Measurements from ENCODE around the gene CD300LF. TPM values are rescaled to one million over a fixed set of nuclear protein-coding genes. Genes with fewer than 3 reads are reported as not detected.

CD300LF gene
- total RNA-seq, 3 donors from 2014 or later, result not detected

DNA sequence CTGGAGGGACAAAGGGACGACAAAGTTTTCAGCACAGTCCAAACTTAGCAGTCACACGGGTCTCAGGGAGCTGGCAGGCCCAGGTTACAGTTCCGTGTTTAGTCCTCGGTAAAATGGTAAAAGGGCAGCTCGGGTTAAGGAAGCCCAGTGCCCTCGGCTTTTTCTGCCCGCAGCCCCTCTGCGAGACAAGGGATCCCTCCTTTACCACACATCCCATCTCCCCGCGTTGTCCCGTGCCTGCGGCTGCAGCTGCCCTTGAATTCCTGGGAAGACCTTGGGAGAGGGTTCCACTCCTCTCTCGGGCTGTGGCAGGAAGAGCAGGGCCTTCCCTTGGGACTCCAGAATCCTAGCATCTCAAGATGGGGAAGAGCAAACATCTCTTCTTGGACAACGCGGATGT lies 17.1 kb upstream of the CD300LF start:
- DNase-seq (no peak), ATAC-seq (no peak)
- no peaks in the 10 kb centered on the region for H3K27me3 Mint-ChIP-seq (ENCODE audit: low read depth)
- no peaks in the 10 kb centered on the region for H3K36me3 Mint-ChIP-seq (ENCODE audit: insufficient read depth)
- peaks cover 17% of the 10 kb centered on the region for H3K4me1 Mint-ChIP-seq (ENCODE audit: low read depth)
- no peak overlapping the region for H3K4me3 Mint-ChIP-seq
- no peaks in the 10 kb centered on the region for H3K9me3 Mint-ChIP-seq

DNA sequence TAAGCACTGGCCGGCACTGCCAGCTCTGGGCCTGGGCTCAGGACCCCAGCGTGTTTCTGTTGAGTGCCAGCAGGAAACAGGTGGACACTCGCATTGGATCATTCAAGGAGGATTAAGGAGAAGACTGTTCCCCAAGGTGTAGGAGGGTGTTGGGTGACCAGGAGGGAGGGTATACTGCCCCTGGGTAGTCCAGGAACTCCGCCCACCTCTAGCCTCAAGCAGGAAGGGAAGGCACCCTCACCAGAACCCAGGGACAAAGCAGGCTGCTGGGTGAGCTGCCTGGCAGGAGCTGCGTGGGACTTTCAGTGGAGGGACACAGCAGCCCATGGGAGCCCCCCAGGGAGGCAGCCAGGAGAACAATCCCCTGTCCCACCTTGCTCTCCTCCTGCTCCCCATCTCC lies 16.6 kb upstream of the CD300LF start:
- DNase-seq (no peak), ATAC-seq (no peak)
- Mint-ChIP-seq H3K4me3 (no peak overlapping the region), H3K27me3 (ENCODE audit: low read depth) (no peaks in the 10 kb centered on the region), H3K9me3 (no peaks in the 10 kb centered on the region), H3K36me3 (ENCODE audit: insufficient read depth) (no peaks in the 10 kb centered on the region), H3K4me1 (ENCODE audit: low read depth) (peaks cover 17% of the 10 kb centered on the region)

DNA sequence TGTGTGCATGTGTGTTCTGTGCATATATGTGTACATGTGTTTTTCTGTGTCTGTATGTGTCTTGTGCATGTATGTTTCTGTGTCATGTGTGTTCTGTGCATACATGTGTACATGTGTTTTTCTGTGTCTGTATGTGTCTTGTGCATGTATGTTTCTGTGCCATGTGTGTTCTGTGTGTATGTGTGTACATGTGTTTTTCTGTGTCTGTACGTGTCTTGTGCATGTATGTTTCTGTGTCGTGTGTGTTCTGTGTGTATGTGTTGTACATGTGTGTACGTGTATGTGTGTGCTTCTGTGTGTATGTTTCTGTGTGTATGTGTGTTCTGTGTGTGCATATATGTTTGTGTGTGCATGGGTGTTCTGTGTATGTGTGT lies 16.0 kb upstream of the CD300LF start:
- no peaks in the 10 kb centered on the region for H3K27me3 Mint-ChIP-seq (ENCODE audit: low read depth)
- no peaks in the 10 kb centered on the region for H3K9me3 Mint-ChIP-seq
- H3K4me3 Mint-ChIP-seq, result no peak overlapping the region
- no peaks in the 10 kb centered on the region for H3K36me3 Mint-ChIP-seq (ENCODE audit: insufficient read depth)
- ATAC-seq (no peak), DNase-seq (no peak)
- peaks cover 17% of the 10 kb centered on the region for H3K4me1 Mint-ChIP-seq (ENCODE audit: low read depth)

DNA sequence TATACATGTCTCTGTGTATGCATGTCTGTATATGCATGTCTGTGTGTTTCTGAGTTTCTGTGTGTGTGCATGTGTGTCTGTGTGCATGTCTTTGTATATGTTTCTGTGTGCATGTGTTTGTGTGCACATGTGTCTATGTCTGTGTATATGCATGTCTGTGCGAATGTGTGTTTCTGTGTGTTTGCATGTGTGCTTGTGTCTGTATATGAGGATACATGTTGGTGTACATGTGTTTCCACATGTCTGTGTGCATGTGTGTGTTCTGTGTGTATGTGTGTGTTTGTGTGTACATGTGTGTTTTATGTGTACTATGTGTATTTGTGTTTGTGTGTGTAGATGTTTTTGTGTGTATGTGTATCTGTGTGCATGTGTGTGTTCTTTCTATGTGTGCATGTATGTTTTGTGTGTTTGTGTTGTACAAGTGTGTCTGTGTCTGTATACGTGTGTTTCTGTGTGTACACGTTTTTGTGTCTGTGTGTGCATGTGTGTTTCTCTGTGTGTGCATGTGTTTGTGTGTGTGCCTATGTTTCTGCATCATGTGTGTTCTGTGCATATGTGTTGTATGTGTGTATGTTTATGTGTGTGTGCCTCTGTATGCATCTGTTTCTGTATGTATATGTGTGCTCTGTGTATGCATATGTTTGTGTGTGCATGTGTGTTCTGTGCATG lies 15.4 kb upstream of the CD300LF start:
- H3K36me3 Mint-ChIP-seq (ENCODE audit: insufficient read depth), result no peaks in the 10 kb centered on the region
- H3K4me1 Mint-ChIP-seq (ENCODE audit: low read depth), result peaks cover 17% of the 10 kb centered on the region
- H3K9me3 Mint-ChIP-seq, result no peaks in the 10 kb centered on the region
- H3K4me3 Mint-ChIP-seq, result no peak overlapping the region
- ATAC-seq, result no peak
- DNase-seq, result no peak
- H3K27me3 Mint-ChIP-seq (ENCODE audit: low read depth), result no peaks in the 10 kb centered on the region

DNA sequence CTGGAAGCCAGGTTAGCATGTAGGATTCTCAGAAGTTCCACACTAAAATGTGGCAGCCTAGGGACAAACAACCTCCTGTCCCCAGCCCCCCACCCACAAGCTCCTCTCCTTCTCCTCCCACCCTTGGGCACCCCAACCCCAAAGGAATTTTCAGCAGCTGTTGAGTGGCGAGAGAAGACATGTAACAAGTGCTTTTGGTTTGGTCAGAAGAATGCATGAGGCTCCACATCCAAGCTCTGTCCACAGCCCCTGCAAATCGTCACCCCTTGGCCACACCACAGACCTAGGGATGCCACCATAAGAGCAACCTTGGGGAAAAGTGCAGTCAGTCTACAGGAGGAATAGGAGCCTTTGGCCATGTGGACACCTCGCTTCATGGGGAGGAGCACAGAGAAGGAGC lies 12.4 kb upstream of the CD300LF start:
- DNase-seq (no peak), ATAC-seq (no peak)
- no peaks in the 10 kb centered on the region for H3K36me3 Mint-ChIP-seq (ENCODE audit: insufficient read depth)
- no peaks in the 10 kb centered on the region for H3K9me3 Mint-ChIP-seq
- no peaks in the 10 kb centered on the region for H3K27me3 Mint-ChIP-seq (ENCODE audit: low read depth)
- H3K4me1 Mint-ChIP-seq (ENCODE audit: low read depth), result peaks cover 2% of the 10 kb centered on the region
- H3K4me3 Mint-ChIP-seq, result no peak overlapping the region

DNA sequence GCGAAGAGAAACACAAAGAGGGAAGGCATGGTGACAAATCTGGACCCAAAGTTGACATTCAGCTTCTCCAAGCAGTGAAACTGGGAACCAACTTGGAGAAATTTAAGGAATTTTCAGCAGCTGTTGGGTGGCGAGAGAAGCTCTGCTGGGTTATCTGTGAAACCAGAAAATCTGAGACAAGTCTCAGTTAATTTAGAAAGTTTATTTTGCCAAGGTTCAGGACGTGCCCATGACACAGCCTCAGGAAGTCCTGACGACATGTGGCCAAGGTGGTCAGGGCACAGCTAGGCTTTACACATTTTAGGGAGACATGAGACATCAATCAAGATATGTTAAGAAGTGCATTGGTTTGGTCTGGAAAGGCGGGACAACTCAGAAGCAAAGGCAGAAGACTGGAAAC lies 11.2 kb upstream of the CD300LF start:
- Mint-ChIP-seq H3K36me3 (ENCODE audit: insufficient read depth) (no peaks in the 10 kb centered on the region), H3K9me3 (no peaks in the 10 kb centered on the region), H3K27me3 (ENCODE audit: low read depth) (no peaks in the 10 kb centered on the region), H3K4me3 (no peak overlapping the region), H3K4me1 (ENCODE audit: low read depth) (no peaks in the 10 kb centered on the region)
- ATAC-seq (no peak), DNase-seq (no peak)

DNA sequence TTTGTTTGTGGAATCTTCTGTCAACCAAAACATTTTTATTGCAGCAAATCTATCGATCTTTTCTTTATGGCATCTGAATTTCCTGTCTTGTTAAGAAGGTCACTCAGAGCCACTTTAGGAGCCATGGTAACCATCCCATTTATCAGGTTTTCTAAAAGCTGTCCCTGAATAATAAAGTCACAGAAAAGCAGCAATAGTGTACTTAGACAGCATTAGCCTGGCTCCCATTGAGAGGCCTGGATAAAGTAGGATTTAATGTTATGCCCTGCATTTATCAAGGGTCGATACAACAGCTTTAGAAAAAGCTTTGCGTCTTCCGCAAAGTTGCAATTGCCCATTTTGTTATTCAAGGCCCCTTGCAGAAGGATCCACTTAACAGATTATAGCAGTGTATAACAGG lies 10.1 kb upstream of the CD300LF start:
- H3K4me1 Mint-ChIP-seq (ENCODE audit: low read depth), result no peaks in the 10 kb centered on the region
- no peaks in the 10 kb centered on the region for H3K27me3 Mint-ChIP-seq (ENCODE audit: low read depth)
- DNase-seq (no peak), ATAC-seq (no peak)
- H3K4me3 Mint-ChIP-seq, result no peak overlapping the region
- no peaks in the 10 kb centered on the region for H3K36me3 Mint-ChIP-seq (ENCODE audit: insufficient read depth)
- H3K9me3 Mint-ChIP-seq, result no peaks in the 10 kb centered on the region

DNA sequence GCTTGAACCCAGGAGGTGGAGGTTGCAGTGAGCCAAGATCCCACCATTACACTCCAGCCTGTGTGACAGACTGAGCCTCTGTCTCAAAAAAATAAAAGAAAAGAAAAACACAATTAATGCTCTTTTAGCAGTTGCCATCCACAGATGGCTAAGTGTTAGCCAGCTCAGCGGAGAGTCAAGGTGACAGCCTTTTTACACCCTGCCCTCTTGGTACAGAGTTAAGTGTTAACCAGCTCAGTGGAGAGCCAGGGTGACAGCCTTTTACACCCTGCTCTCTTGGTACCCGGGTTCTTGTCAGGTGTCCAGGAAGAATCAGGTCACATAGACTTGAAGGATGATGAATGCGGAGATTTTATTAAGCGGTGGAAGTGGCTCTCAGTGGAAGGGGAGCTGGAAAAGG lies 7.8 kb upstream of the CD300LF start:
- Mint-ChIP-seq H3K36me3 (ENCODE audit: insufficient read depth) (no peaks in the 10 kb centered on the region), H3K9me3 (no peaks in the 10 kb centered on the region), H3K4me3 (no peak overlapping the region), H3K27me3 (ENCODE audit: low read depth) (no peaks in the 10 kb centered on the region), H3K4me1 (ENCODE audit: low read depth) (no peaks in the 10 kb centered on the region)
- ATAC-seq, result no peak
- DNase-seq, result no peak

DNA sequence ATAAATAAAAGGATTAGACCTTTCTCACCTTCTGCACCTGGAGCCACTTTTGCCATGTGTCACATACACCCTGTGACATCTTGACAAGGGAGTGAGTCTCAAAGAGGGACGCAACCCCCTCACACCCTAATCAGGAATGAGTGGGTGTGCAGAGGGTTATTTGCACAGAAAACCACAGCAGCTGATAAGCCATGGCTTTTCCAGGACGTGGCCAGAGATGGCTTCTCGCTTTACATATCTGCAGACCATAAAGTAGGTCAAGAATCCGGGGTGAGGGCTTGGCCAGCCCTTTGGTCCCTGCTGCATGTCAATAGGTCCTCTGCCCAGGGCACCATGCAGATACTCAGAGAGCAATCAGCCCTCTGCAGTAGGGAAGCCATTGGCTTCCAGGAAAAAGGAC lies 2.4 kb upstream of the CD300LF start:
- no peak overlapping the region for H3K4me3 Mint-ChIP-seq
- H3K4me1 Mint-ChIP-seq (ENCODE audit: low read depth), result peaks cover 7% of the 10 kb centered on the region
- no peak for ATAC-seq
- peaks cover 4% of the 10 kb centered on the region for H3K27me3 Mint-ChIP-seq (ENCODE audit: low read depth)
- DNase-seq, result no peak
- H3K36me3 Mint-ChIP-seq (ENCODE audit: insufficient read depth), result no peaks in the 10 kb centered on the region
- no peaks in the 10 kb centered on the region for H3K9me3 Mint-ChIP-seq

DNA sequence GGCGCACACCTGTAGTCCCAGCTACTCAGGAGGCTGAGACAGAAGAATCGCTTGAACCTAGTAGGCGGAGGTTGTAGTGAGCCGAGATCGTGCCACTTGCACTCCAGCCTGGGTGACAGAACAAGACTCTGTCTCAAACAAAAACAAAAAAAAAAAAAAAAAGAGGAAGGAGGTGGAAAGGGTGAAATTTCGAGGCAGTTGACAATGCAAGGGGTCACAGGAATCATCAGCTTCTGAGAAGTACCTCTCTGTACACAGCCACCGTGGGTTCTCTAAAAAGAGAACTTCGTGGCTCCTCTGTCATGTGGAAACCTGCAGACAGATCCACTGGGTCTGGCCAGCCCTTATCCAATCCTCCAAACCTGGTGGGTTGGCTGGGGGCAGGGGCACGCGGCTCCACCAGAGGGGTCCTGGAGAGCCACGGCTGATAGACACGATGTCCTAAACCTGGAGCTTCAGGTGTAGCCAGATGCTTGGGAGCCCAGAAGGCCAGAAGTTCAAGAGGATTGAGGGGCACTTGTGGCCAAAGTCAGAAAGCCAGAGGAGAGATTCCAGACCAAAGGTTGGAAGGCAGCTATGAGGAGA lies 540 bp upstream of the CD300LF start:
- Mint-ChIP-seq H3K36me3 (ENCODE audit: insufficient read depth) (no peaks in the 10 kb centered on the region), H3K27me3 (ENCODE audit: low read depth) (peaks cover 4% of the 10 kb centered on the region), H3K4me3 (no peak overlapping the region), H3K4me1 (ENCODE audit: low read depth) (peaks cover 7% of the 10 kb centered on the region), H3K9me3 (no peaks in the 10 kb centered on the region)
- no peak for DNase-seq
- no peak for ATAC-seq

DNA sequence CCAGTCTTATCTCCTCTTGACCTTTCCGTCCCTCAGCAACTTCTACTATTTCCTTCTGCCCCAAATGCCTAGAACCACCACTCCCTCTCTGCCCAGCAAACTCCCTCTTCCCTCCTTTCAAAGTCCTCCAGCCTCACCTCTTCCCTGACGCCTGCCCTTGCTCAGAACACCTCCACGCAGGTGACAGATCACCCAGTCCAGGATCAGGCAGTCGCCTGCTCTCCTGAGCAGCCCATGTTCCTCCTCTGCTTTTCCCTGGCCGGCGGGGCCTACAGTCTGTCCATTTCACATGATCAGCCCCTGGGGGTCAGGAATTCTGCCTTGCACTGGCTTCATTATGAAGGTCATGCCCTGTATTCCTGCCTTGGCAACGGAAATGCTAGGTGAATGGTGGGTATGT lies 422 bp downstream of the CD300LF start:
- Mint-ChIP-seq H3K4me1 (ENCODE audit: low read depth) (peaks cover 7% of the 10 kb centered on the region), H3K36me3 (ENCODE audit: insufficient read depth) (no peaks in the 10 kb centered on the region), H3K9me3 (no peaks in the 10 kb centered on the region), H3K27me3 (ENCODE audit: low read depth) (peaks cover 4% of the 10 kb centered on the region), H3K4me3 (no peak overlapping the region)
- ATAC-seq (no peak), DNase-seq (no peak)

DNA sequence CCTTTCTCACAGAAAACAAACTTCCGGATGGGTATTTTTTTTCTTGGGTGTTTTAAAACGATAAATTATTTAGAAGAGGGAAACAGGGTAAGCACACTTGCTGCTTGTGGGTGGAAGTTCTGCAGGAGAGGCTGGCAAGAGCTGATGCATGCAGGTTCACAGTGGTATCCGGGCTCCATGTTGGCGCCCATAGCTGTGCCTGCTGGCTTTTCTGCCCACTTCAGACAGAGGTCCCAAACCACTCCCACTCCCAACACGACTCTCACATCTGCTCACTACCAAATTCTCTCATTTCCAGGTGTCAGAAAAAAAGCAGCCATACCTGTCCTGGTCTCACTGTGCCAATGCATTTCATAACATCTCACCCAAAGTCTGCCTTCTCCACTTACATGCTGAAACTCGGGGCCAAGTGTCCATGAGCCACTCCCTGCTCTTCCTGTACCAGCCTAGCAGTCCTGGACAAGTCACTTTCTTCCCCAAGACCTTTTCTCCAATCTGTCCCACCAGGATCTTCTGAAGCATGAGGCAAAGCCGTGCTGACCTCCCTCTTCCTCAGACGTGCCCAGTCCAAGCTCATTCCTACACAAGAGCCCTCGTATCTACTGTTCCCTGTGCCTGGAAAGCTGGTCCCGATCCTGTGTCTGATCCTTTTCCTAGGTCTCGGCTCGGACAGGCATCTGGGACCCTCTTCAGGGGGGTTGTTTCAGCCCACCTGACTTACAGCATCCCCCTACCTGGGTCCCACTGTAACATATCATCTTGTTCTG lies 1.5 kb downstream of the CD300LF start:
- Mint-ChIP-seq H3K4me1 (ENCODE audit: low read depth) (peaks cover 7% of the 10 kb centered on the region), H3K36me3 (ENCODE audit: insufficient read depth) (no peaks in the 10 kb centered on the region), H3K4me3 (no peak overlapping the region), H3K9me3 (no peaks in the 10 kb centered on the region), H3K27me3 (ENCODE audit: low read depth) (peaks cover 4% of the 10 kb centered on the region)
- ATAC-seq (no peak), DNase-seq (no peak)

DNA sequence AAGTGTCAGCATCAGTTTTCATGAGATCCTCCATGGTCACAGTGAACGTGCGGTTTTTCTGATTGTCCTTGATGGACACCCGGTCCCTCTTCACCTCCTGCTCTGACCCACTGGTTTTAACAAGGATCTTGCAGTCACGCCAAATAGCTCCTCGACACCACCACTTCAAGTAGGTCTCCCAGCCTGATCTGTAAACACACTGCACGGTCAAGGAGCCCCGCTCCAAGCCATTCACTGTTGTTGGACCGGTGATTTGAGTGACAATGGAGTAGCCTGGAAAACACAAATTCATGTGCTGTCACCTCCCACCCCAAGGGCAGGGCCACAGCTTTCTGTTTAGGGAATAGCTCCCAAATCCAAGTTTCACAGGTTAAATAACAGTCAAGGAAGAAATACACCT lies 8.2 kb downstream of the CD300LF start:
- ATAC-seq (no peak), DNase-seq (no peak)
- no peaks in the 10 kb centered on the region for H3K27me3 Mint-ChIP-seq (ENCODE audit: low read depth)
- no peaks in the 10 kb centered on the region for H3K9me3 Mint-ChIP-seq
- H3K36me3 Mint-ChIP-seq (ENCODE audit: insufficient read depth), result no peaks in the 10 kb centered on the region
- H3K4me1 Mint-ChIP-seq (ENCODE audit: low read depth), result no peaks in the 10 kb centered on the region
- H3K4me3 Mint-ChIP-seq, result no peak overlapping the region

DNA sequence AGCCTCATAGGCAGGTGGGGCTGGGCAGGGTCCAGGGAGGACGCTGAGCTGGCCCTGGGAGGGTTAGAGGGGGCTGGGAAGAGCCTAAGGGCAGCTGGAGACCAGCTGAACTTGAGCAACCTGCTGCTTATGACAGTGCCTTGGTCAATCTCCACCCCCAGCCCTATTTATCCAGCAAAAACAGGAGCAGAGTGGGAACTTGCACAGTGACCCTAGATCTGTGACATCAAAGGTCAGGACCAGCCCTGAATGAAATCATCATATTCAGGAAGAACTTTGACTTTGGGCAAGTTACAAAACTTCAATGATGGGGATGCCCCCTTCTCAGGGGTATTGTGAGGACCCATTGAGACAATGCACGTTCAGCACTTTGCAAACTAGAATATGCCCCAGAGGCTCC lies 9.4 kb downstream of the CD300LF start:
- no peaks in the 10 kb centered on the region for H3K27me3 Mint-ChIP-seq (ENCODE audit: low read depth)
- H3K36me3 Mint-ChIP-seq (ENCODE audit: insufficient read depth), result no peaks in the 10 kb centered on the region

More for the DNA sequence above, 9.4 kb downstream of the CD300LF start:
- Mint-ChIP-seq H3K4me1 (ENCODE audit: low read depth) (no peaks in the 10 kb centered on the region), H3K9me3 (no peaks in the 10 kb centered on the region), H3K4me3 (no peak overlapping the region)
- ATAC-seq (no peak), DNase-seq (no peak)

Data from activated T-cell treated with anti-CD3 and anti-CD28 coated beads, Interleukin-2, amount 50 U/mL, for 4 hours (primary cell).